ENCODE results near the gene HDAC1. TPM values are rescaled to one million over a fixed set of nuclear protein-coding genes. Genes with fewer than 3 reads are reported as not detected.

Gene HDAC1
- total RNA-seq, 1 donor from 2014 or later: 68.9 TPM

DNA sequence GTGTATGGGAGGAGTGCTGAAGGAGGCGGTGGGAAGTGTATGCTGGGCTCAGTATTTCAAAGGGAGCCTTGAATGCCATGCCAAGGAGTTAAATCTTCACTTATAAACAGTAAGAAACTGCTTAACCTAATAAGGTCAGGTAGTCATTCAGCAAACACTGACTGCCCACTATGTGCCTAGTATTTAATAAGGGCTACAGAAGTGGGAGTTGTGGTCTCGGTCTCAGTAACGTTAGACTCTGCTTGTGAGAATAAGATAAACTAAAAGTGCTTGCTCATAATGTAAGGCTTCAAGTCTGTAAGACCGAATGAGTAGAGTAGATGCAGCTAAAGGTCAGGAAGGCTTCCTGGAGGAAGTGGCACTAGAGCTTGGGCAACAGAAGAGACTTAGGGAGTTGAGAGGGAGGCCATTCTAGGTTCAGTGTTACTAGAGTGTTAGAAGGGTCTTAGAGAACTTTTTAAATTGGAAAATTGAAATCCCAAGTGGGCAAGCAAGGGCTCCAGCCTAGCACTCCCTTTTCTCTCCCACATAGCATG lies 38.1 kb downstream of the HDAC1 start:
- DNase-seq (no peak), ATAC-seq (no peak)
- Histone ChIP-seq H3K27ac (no peak overlapping the region), H3K36me3 (peaks cover 81% of the 10 kb centered on the region), H3K27me3 (ENCODE audit: low read depth) (no peaks in the 10 kb centered on the region), H3K9me3 (no peaks in the 10 kb centered on the region), H3K4me3 (no peak overlapping the region), H3K4me1 (peaks cover 21% of the 10 kb centered on the region)
- intact Hi-C loops (cut with DNase I): no loop called here
- TF ChIP-seq CTCF (IDR thresholded peaks at IDR 0.05): no peak

DNA sequence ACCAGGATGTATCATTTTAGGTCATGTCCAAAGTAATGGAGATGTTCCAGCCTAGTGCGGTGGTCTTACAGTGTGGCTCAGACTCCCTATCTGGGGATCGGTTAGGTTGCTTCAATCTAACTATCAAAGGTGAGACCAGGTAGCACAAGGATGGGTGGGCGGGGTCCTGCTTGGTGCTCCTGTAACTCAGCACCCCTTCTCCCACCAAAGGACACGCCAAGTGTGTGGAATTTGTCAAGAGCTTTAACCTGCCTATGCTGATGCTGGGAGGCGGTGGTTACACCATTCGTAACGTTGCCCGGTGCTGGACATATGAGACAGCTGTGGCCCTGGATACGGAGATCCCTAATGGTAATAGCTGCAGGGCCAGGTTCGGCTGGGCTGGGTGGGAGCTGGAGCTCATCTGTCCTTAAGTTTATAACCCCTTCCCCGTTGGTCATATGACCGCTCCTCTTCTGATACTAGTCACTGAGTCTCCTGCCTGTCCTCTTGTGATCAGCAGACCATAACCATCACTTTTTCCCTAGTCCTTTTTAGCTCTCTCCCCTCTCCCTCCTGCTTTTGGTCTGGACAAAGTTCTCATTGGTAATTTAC lies 38.8 kb downstream of the HDAC1 start:
- H3K27me3 ChIP-seq (ENCODE audit: low read depth): no peaks in the 10 kb centered on the region
- no peak overlapping the region for H3K27ac ChIP-seq
- ATAC-seq (no peak), DNase-seq (no peak)
- no peaks in the 10 kb centered on the region for H3K9me3 ChIP-seq
- peaks cover 24% of the 10 kb centered on the region for H3K4me1 ChIP-seq
- no peak overlapping the region for H3K4me3 ChIP-seq
- intact Hi-C loops (cut with DNase I): no loop called here
- peaks cover 74% of the 10 kb centered on the region for H3K36me3 ChIP-seq
- TF ChIP-seq CTCF (IDR thresholded peaks at IDR 0.05): no peak

DNA sequence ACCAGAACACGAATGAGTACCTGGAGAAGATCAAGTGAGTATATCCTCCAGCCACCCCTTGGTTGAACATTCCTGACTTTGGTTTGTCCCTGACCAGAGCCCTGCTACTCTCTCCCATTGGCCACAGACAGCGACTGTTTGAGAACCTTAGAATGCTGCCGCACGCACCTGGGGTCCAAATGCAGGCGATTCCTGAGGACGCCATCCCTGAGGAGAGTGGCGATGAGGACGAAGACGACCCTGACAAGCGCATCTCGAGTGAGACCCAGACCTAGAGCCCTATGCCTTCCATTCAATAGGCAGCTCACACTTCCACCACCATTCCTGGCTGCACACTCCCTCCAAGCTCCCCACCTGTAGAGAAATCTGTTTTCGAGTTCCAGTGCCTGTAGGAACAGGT lies 39.7 kb downstream of the HDAC1 start:
- Histone ChIP-seq H3K36me3 (peaks cover 65% of the 10 kb centered on the region), H3K4me3 (no peak overlapping the region), H3K9me3 (no peaks in the 10 kb centered on the region), H3K27ac (no peak overlapping the region), H3K27me3 (ENCODE audit: low read depth) (no peaks in the 10 kb centered on the region), H3K4me1 (peaks cover 28% of the 10 kb centered on the region)
- ATAC-seq (no peak), DNase-seq (no peak)
- intact Hi-C loops (cut with DNase I): no loop called here
- TF ChIP-seq CTCF (IDR thresholded peaks at IDR 0.05): no peak

- intact Hi-C loops (cut with DNase I): no loop called here
- no peak for TF ChIP-seq CTCF (IDR thresholded peaks at IDR 0.05)
Measured at GRCh38 chr1:32332290-32333079, 40.6 kb downstream of the HDAC1 start.

GRCh38 chr1:32333251-32333963 lies 41.5 kb downstream of the HDAC1 start:
- peaks cover 47% of the 10 kb centered on the region for H3K36me3 ChIP-seq
- DNase-seq (no peak), ATAC-seq (no peak)
- peaks cover 47% of the 10 kb centered on the region for H3K4me1 ChIP-seq
- intact Hi-C loops (cut with DNase I): no loop called here
- H3K4me3 ChIP-seq: no peak overlapping the region
- H3K9me3 ChIP-seq: no peaks in the 10 kb centered on the region
- no peaks in the 10 kb centered on the region for H3K27me3 ChIP-seq (ENCODE audit: low read depth)
- no peak for TF ChIP-seq CTCF (IDR thresholded peaks at IDR 0.05)
- no peak overlapping the region for H3K27ac ChIP-seq

More at GRCh38 chr1:32332290-32333079, 40.6 kb downstream of the HDAC1 start:
- DNase-seq: no peak
- Histone ChIP-seq H3K4me3 (no peak overlapping the region), H3K27ac (no peak overlapping the region), H3K9me3 (no peaks in the 10 kb centered on the region), H3K27me3 (ENCODE audit: low read depth) (no peaks in the 10 kb centered on the region), H3K36me3 (peaks cover 56% of the 10 kb centered on the region), H3K4me1 (peaks cover 38% of the 10 kb centered on the region)
- no peak for ATAC-seq

Data from lower lobe of right lung (tissue), 2 donors.